Ammon's horn (tissue), 1 donor: ENCODE data around the gene SLC5A1.

Experiments
- DNase-seq: peaks from one replicate; pipeline ENCODE4 v3.0.0-alpha.2; 2016; ENCODE audit warnings: low spot score

SLC5A1 gene

GRCh38 chr22:32050678-32051515 lies 7.8 kb downstream of the SLC5A1 start:
- peak; percentile 2 for DNase-seq

DNA sequence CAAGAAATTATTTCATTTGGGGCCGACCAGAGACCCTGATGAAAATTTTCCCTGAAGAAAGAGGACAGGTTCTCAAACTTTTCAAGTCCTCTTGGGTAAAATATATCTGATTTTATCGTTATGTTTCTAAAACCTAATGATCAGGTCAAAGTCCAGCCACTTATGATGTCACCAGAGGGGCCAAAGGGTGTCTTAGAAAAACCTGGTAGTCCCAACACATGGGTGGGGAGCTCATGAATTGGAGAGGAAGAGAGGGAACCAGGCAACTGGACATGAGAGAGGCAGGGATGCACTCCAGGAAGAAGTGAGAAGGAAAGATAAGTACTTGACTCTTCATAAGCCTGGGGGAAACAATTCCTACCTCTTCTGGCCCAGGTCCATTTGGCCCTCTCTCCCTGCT lies 9.2 kb downstream of the SLC5A1 start:
- DNase-seq, result no peak

DNA sequence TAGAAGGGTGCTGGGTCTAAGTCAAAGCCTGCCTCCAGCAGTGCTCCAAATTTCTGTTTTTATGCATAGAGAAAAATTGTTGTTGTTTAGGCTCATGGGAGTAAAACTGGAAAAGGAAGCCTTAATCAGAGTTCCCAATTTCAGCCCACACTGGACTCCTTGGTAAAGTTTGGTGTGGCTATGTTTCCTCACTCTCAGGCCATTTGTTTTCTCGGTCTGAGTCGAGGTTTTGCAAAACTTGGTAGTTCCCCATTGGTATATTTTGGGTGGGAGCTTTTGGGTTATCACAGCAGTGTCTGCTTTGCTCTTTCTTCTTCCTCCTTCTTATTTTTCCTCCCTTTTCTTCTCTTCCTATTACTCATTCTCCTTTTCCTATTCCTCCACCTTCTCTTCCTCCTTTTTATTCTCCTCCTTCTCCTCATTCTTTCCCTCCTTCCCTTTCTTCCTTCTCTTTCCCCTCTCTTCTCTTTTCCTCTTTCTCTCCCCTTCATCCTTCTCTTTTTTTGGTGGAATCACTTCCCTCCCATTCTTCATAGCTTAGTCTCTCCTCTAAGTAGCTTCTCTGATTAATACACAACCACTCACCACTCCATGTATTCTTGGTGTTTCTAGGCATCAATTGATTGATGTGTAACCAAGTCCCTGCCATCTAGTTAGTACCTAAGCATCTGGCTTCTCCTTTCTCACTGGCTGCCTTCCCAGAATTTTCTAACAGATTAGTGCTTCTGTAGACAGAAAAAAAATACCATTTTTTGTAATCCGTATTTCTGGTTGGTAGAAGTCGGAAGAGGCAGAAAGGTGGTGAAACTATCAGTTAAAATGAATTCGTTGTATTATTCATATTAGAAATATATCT lies 10.1 kb downstream of the SLC5A1 start:
- DNase-seq, result peak; percentile 35

DNA sequence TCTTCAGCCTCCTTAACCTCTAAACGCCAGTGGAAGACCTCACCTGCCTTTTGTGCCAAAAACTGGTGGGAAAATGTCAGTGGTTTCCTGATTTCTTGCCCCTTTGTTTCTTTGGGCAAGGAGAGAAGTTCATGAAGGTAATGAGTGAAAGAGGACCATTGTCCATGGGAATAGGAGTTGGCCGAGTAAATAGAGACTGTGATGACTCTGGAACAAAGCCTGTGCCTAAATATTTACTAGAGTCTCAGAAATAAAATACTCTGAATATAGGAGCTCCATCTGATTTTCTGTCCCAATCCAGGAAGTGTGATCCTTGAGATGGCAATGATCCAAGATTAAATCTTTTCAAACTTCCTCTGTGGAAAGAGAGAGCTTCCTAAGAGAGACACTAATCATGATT lies 12.0 kb downstream of the SLC5A1 start:
- DNase-seq, result no peak

DNA sequence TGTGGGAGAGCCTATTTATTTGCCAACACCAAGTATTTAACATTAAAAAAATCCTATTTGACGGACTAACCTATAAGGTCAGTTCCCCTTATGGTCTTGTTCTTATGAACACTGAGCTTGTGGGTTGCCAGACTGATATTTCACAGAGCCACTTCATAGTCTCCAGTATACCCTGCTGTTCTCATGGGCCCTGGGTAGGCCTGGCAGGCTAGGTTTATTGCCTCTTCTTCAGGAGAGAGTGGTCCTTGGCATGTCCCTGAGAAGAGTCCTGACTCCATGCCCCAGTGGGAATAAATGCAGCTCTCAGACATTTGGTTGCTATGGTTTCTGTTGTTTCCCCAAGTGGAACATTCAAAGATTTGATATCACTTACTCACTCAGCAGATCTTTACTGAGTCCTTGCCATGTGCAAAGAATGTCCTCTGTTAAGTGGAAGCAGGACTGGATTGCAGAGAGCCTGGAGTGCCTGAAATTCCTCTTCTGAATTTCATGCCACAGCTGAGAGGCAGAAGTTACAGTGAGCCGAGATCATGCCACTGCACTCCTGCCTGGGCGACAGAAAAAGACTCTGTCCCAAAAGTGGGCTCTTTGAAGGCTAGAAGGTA lies 15.7 kb downstream of the SLC5A1 start:
- DNase-seq, result no peak

DNA sequence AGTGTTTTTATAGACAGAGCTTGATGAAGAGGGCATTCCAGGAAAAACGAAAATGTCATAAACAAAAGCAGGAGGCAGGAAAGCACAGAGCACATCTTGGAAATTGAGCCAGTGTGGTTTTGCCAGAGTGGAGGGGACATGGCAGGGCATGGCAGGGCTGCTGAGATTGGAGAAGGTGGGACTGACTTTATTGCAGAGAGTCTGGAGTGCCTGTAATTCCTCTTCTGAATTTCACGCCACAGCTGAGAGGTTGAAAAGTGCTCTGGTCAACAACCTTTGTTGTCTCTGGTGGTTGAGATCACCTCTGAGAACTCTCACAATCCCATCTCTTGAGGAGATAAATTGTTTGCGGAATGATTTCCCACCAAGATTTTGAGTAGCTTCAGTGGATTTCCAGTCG lies 16.4 kb downstream of the SLC5A1 start:
- no peak for DNase-seq

GRCh38 chr22:32063701-32064100 lies 20.6 kb downstream of the SLC5A1 start:
- no peak for DNase-seq

- no peak for DNase-seq
Measured at GRCh38 chr22:32066820-32067219, 23.8 kb downstream of the SLC5A1 start.

DNA sequence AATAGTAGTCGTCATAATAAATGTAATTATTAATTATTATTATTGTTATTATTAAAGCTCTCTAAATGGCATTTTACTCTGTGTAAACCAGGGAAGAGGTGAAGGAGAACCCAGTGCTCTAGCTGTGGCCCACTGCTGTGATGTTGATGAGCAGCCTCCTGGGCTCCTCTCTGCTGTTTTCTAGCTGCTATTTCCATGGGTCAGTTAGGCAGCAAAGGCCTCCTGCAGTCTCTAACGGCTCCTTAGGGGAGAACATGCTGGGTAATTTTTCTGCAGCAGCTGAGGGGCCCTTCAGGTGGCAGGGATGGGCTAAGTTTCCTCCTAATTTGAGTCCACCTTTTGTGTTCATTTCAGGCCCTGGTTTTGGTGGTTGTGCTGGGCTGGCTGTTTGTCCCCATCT lies 24.6 kb downstream of the SLC5A1 start:
- no peak for DNase-seq

GRCh38 chr22:32069579-32070372 lies 26.7 kb downstream of the SLC5A1 start:
- no peak for DNase-seq

DNA sequence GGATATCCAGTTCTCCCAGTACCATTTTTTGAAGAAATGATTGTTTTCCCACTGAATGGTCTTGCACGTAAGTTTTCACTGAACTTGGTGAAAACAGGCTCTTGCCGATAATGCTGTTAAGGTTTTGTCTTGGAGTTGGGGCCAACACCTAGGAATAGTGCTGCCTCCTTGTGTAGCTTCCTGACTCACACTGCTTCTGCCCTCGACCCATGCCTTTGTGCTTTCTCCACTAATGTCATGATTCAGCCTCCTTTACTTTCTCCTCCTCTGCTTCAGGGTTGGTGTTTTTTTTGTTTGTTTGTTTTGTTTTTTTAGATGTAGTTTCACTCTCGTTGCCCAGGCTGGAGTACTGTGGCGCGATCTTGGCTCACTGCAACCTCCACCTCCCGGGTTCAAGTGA lies 30.2 kb downstream of the SLC5A1 start:
- no peak for DNase-seq

- no peak for DNase-seq
Measured at GRCh38 chr22:32073823-32074380, 30.8 kb downstream of the SLC5A1 start.

GRCh38 chr22:32075997-32076760 lies 33.1 kb downstream of the SLC5A1 start:
- no peak for DNase-seq

DNA sequence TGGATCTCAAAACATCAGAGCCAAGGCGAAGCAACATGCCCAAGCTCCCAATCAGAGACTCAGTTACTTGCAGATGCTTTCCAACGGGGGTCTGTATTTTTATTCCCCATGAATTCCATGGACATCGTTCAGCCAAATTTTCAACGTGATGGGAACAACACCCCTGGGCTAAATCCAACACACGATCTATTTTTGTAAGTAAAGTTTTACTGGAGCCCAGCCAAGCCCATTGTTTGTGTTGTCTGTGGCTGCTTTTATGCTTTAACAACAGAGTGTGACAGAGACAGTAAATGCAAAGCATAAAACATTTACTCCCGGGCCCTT lies 33.7 kb downstream of the SLC5A1 start:
- no peak for DNase-seq

DNA sequence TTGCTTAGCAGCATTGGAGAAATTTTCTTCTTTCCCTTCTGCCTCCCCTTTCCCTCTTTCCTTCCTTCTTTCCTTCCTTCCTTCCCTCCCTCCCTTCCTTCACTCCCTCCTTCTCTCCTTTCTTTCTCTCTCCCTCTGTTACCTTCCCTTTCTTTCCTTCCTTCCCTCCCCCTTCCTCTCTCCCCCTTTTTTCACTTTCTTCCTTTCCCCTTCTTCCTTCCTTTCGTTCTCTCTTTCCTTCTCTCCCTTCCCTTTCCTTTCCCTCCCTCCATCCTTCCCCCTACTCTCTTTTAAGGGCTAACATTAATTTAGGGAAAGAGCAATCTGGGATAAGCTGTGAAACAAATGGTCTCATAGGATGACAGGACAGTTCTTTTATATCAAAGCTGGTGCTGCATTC lies 34.1 kb downstream of the SLC5A1 start:
- no peak for DNase-seq

DNA sequence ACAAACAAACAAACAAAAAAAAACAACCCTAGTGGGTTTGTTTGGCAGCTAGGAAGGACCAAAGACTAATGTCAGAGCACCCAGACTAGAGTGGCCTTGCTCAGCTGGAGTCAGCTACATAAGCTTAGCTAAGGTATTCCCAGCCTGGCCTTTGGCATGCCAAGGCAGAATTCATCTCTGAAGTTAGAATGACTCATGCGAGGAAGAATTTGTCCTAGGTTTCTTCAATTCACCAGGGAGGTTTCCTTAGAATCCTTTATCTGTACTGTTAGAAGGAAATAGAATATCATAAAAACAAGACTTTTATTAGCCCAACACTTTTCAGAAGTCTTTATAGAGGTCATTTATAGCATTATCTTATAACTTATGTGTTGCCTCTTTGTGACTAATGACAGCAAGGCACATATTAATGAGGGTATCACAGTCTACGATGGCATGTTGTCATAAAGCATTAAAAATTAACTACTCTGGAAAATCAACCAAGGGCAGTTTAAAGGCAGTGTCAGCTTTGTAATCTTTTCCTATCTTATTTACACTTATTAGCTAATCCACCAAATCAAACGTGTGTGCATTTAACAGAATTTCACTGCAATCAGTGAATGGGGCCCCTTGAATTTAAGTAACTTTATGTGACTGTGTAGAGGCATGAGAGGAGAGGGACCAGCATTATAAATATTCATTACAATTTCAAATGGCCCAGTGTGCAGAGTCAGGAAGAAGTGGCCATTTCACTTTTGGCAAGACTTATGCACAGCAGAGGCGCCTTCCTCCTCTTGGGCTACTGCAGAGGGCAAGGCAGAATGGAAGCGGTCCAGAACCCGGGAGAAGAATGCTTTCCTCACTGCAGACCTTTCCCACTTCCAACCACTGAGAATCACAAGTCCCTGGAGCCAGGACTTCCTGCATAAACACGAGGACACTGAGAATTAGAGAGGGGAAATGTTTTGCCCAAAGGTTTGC lies 36.3 kb downstream of the SLC5A1 start:
- no peak for DNase-seq

- DNase-seq, result peak; percentile 59
Measured at GRCh38 chr22:32080904-32081303, 37.8 kb downstream of the SLC5A1 start.

DNA sequence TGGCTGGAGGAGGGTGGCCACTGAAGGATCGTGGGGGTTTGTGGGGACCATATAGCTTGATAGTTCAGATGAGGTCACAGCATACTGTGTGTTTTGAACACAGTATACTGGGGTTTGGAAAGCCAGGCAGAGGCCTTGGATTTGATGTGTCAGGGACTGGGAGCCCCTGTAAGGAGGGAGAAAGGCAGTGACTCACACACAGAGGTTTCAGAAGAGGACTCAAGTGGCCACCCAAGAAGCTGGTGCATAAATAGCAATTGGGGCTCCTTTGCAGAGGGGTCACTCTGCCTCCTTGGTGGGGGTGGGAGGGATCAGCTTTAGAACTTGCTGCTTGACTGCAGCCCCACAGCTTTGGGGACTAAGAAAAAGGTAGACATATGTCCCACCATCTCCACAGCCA lies 39.3 kb downstream of the SLC5A1 start:
- no peak for DNase-seq

DNA sequence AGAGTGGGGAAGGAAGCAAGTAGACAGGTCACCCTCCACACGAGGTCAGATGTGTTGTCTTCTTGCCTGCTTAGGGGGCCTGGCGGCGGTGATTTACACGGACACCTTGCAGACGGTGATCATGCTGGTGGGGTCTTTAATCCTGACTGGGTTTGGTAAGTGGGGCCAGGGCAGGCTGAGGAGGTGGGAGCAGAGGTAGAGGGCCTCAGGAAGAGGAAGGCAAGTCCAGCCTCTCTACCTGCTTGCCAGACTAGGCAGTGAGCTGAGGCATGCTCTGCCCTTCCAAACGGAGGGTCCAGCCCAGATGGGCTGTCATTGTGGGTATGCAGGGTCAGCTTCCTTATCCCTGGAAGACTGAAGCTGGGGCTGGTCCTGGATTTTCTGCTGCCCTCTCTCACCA lies 39.9 kb downstream of the SLC5A1 start:
- no peak for DNase-seq

DNA sequence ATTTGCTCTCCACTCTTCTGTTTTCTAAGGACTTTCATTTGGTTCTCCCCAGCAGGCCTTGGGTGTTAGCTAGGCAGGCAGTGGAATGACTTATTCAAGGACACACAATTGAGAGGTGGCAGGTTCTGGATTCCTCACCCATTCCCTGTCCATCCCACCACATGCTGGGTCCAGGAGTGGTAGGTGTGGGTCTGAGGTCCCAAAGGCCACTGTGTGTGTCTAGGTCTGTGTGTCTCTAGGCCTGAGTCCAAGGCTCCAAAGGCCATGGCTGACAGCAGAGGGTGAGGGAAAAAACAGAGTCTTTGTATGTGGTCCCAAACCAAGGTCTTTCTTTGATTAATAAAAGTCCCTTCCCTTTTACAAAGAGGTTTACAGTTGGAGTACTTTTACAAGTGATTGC lies 40.8 kb downstream of the SLC5A1 start:
- DNase-seq, result no peak
